Measurements from ENCODE around the gene MKLN1. TPM values are rescaled to one million over a fixed set of nuclear protein-coding genes. Genes with fewer than 3 reads are reported as not detected.

The MKLN1 gene
- total RNA-seq, 1 experiment from 2014 or later = 48.5 TPM

DNA sequence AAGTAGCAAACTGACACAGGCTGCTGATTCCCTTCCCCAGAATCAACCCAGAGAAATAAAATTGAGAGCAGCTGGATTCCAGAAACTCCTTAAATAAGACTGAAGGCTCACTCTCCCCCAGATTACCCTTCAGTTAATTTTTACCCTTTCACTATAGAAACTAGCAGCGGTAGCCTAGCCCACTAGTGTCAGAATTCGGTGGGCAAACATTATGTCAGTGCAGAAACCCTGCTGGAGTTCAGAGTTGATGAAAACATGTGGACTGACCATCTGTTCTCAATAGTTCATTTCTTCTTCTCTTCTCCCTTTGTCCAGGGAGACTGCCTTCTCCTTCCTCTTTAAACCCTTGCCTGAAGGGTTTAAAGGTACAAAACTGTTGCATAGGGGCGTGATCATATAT is 128.7 kb downstream of the MKLN1 start:
- Histone ChIP-seq H3K9me3 (ENCODE audit: control insufficient read depth in 1 of 2, insufficient read depth in 1 of 2, low read depth in 1 of 2, low read length in 2 of 2) (no peaks in the 10 kb centered on the region), H3K9me2 (ENCODE audit: insufficient read depth) (0 out of 2 replicates have a peak, but pooled peaks cover 3% of the 10 kb centered on the region), H3K79me2 (ENCODE audit: insufficient read depth, low read length) (0 out of 2 replicates have a peak, but pooled peaks cover 4% of the 10 kb centered on the region), H3K4me1 (ENCODE audit: control insufficient read depth in 1 of 2, insufficient read depth in 2 of 2, low read length in 2 of 2) (peaks cover 7 to 28% of the 10 kb centered on the region in 2 experiments), H3K36me3 (ENCODE audit: control insufficient read depth in 1 of 2, insufficient read depth in 2 of 2, low read length in 2 of 2) (no peaks in the 10 kb centered on the region; a peak in 1 of 4 replicates), H3K27ac (ENCODE audit: low read depth, low read length) (no peak overlapping the region), H3K4me2 (ENCODE audit: low read length) (no peak overlapping the region), H2AFZ (ENCODE audit: low read depth, low read length, poor library complexity, severe bottlenecking) (no peak overlapping the region), H3K9ac (ENCODE audit: low read length) (no peak overlapping the region), H3K27me3 (ENCODE audit: insufficient read depth, low read length) (no peaks in the 10 kb centered on the region), H4K20me1 (ENCODE audit: insufficient read depth) (no peaks in the 10 kb centered on the region), H3K4me3 (replicated peaks in 1 of 2; ENCODE audit: low read depth in 1 of 2, low read length in 2 of 2) (no peak overlapping the region)
- ChIA-PET RAD21 (ENCODE audit: low non-redundant PET in 1 of 2, low total read pairs in 2 of 2, uncharacterized antibody in 2 of 2, unreplicated experiment in 2 of 2) (no interaction called here), CTCF (no interaction called here), POLR2A (no interaction called here)
- TF ChIP-seq ELF1 (IDR thresholded peaks at IDR 0.05; ENCODE audit: borderline replicate concordance, low read depth) (no peak), SP1 (IDR thresholded peaks at IDR 0.05; ENCODE audit: low read depth) (no peak), SIN3A (IDR thresholded peaks at IDR 0.05; ENCODE audit: low read depth) (no peak), CBX3 (IDR thresholded peaks at IDR 0.05; ENCODE audit: low read depth) (no peak), FOSL1 (IDR thresholded peaks at IDR 0.05; ENCODE audit: low read depth) (no peak), YY1 (IDR thresholded peaks at IDR 0.05; ENCODE audit: extremely low read depth, insufficient replicate concordance, low read depth, low read length) (no peak), ZNF274 (IDR thresholded peaks at IDR 0.05; ENCODE audit: low read depth, low read length) (no peak), POLR2AphosphoS5 (IDR thresholded peaks at IDR 0.05; ENCODE audit: low read depth, low read length) (no peak), EGR1 (IDR thresholded peaks at IDR 0.05; ENCODE audit: low read depth) (no peak)
- TF ChIP-seq, protein P1, sequence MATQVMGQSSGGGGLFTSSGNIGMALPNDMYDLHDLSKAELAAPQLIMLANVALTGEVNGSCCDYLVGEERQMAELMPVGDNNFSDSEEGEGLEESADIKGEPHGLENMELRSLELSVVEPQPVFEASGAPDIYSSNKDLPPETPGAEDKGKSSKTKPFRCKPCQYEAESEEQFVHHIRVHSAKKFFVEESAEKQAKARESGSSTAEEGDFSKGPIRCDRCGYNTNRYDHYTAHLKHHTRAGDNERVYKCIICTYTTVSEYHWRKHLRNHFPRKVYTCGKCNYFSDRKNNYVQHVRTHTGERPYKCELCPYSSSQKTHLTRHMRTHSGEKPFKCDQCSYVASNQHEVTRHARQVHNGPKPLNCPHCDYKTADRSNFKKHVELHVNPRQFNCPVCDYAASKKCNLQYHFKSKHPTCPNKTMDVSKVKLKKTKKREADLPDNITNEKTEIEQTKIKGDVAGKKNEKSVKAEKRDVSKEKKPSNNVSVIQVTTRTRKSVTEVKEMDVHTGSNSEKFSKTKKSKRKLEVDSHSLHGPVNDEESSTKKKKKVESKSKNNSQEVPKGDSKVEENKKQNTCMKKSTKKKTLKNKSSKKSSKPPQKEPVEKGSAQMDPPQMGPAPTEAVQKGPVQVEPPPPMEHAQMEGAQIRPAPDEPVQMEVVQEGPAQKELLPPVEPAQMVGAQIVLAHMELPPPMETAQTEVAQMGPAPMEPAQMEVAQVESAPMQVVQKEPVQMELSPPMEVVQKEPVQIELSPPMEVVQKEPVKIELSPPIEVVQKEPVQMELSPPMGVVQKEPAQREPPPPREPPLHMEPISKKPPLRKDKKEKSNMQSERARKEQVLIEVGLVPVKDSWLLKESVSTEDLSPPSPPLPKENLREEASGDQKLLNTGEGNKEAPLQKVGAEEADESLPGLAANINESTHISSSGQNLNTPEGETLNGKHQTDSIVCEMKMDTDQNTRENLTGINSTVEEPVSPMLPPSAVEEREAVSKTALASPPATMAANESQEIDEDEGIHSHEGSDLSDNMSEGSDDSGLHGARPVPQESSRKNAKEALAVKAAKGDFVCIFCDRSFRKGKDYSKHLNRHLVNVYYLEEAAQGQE (IDR thresholded peaks at IDR 0.05; ENCODE audit: low read depth) = no peak
- TF ChIP-seq, protein P2, sequence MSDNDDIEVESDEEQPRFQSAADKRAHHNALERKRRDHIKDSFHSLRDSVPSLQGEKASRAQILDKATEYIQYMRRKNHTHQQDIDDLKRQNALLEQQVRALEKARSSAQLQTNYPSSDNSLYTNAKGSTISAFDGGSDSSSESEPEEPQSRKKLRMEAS (IDR thresholded peaks at IDR 0.05) = no peak
- BruUV-seq (replicated peaks) = no TSS peak
- DNase-seq (ENCODE audit: low read depth, low spot score) (no peak), ATAC-seq (no peak)
- intact Hi-C loops (cut with micrococcal nuclease) = no loop called here

All from HCT116 (cell line).